Stimulated activated CD8-positive, alpha-beta memory T cell treated with anti-CD3 and anti-CD28 coated beads, Interleukin-7, amount 100 ng/mL, for 4 hours (primary cell): ENCODE results near the gene DGUOK.

Source experiments
- DNase-seq, 2 donors: peaks; one replicate each; pipeline ENCODE4 v3.0.0-alpha.2; 2020; ENCODE audit warnings: low read depth in 2 of 2

DGUOK gene

GRCh38 chr2:73997813-73998212 is 71.1 kb downstream of the DGUOK start:
- DNase-seq: no peak

- DNase-seq: no peak
These were observed 71.8 kb downstream of the DGUOK start for GRCh38 chr2:73998451-73998850.

DNA sequence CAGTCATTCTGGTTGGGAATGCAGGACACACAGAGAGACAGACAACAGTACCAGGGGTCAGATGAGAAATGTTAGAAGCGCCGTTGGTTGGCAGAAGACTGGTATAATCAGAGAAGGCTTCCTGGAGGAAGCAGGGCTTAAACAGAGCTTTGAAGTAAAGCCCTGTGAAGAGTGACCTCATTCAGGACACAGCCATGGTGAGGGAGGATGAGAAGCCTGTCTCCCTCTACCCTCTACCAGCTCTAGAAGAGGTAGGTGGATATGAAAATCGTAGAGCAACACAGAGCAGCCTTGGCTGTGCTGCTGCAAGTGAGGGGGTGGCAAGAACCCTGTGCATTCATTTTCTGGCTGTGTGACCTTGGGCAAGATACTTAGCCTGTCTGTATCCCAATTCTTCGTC is 72.3 kb downstream of the DGUOK start:
- DNase-seq: no peak

GRCh38 chr2:73999881-74000597 is 73.4 kb downstream of the DGUOK start:
- no peak for DNase-seq

DNA sequence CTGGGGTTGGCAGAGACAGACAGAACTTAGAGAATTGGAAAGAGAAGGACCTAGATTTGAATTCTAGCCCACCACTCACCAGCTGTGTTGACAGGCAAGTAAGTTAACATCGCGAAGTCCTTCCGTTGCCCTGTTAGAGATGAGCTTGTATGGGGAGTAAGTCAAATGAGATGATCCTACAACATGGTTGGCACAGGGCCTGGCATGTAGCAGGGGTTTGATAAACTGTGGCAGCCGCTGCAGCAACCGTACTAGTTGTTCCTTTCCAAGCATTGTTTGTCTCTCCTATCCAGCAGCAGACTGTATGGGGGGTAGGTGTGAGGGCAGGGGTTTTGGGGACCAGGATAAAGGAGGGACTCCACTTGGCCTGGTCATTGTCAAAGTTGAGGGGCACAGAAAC is 74.0 kb downstream of the DGUOK start:
- no peak for DNase-seq

DNA sequence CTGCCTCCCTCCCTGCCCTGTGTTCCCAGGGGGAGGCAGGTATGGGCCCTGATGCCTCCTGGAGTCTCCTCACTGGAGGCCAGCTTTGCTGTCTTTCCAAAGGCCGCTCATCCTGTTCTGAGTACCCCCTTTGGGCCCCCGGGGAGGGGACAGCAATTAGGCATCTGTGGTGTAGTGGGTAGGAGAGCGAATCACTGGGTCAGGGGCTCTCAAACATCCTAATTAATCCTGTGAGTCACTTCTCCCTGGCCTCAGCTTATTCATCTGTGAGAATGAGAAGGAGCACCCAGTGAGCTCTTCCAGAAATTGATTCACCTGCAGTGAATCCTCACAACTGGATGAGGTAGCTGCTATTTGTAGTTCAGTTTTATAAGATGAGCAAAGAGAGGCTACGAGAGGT is 74.4 kb downstream of the DGUOK start:
- no peak for DNase-seq

DNA sequence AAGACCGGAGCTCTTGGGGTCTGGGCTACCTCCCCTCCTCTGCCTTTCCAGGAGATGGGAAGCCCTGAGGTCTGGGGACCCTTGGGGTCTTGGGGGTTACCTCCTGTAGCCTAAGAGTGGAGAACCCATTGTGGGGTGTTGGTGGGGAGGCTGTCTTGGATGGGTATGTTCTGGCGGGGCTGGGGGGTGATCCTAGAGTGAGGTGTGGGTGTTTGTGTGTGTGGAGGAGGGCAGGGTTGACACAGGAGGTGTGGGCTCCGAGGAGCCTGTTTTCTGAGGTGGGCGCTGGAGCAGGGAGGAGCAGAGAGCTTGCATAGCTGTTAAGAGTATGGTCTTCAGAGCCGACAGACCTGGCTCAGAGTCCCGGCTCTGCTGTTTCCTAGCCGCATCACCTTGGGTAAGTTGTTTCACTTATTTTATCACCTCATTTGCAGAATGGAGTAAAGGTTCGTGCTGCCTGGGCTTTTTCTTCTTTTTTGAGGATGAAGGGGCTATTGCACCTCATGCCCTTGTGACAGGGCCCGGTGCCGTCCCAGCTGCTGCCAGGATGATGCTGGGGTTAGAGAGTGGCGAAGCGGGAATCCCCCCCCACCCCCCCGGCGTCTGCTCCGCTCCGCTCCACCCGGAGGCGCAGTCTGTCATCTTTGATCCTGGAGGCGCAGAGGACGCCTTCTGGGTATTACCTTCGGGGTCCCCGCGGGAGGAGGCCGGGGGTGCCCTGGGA is 75.3 kb downstream of the DGUOK start:
- no peak for DNase-seq

GRCh38 chr2:74002505-74003421 is 76.1 kb downstream of the DGUOK start:
- DNase-seq: peak in 1 of 2 donors; percentile 79

- DNase-seq: no peak
These were observed 77.0 kb downstream of the DGUOK start for GRCh38 chr2:74003494-74004211.

DNA sequence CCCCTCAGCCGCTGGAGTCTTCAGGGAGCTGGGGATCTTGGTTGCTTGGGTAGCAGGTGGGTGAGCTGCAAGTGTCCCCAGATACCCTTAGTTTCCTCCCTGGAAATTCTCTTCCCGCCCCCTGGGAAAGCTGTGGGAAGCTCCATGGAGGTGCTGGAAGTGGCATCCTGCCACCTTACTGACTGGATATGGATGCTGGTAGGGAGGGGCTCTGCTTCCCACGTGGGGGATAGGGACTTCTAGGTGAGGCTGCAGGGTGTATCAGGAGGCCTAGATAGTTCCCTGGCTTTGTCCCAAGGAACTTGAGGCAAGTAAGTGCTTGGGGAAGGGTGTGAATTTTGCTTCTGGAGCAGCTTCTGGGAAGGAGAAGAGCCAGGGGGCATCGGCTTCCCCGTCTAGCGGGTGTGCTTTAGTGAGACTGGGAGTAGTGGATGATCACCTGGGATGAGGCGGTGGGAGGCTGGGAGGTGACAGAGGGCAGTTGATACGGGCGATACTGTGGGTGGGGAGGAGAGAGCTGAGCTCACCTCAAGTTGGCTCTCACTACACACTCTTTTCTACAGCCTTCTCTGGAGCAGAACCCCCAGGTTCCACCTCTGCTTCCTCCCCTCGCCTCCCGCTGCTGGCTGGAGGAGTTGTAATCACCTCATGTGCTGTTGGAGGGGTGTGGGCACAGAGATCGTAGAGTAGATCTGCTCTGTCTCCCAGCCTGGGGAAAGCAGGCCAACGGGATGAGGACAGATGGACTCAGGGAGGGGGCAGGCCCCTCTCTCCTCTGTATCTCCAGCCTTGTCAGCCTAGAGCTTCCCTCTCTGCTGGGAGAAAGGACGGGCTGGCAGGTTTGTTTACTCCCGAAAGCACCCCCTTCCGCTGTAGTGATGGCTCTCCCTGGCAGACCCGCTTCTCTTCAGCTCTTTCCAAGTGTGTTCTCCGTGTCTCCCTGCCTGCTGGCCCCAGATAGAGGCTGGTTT is 77.8 kb downstream of the DGUOK start:
- DNase-seq: no peak

- DNase-seq: no peak
These were observed 79.1 kb downstream of the DGUOK start for GRCh38 chr2:74005786-74006185.

- no peak for DNase-seq
These were observed 79.8 kb downstream of the DGUOK start for GRCh38 chr2:74006459-74006858.

- no peak for DNase-seq
These were observed 80.4 kb downstream of the DGUOK start for GRCh38 chr2:74007121-74007520.

DNA sequence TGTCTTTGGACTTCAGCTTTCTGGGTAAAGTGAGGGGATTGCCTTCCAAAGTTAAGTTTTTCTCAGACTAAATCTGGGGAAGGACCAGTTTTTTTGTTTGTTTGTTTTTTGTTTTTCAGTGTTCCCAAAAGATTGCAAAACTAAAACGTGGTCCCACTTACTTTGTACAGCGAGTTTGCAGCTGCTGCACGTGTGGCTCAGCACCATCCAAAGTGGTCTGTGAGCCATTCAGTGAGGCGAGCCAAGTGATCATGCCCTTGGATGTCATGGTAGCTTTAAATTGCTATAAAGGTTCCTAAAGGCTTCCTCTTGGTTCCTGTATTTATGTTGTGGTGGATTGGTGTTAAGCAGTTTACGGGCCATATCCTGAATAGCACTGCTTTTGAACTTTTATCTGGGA is 81.0 kb downstream of the DGUOK start:
- DNase-seq: no peak
